ENCODE results near the gene PTPRM. TPM values are rescaled to one million over a fixed set of nuclear protein-coding genes. Genes with fewer than 3 reads are reported as not detected.

PTPRM gene
- total RNA-seq, 1 donor from 2014 or later, result 131 TPM

GRCh38 chr18:8406186-8406867, 839.2 kb downstream of the PTPRM start:
- Mint-ChIP-seq H3K9me3 (ENCODE audit: low read depth) (peaks cover 23% of the 10 kb centered on the region), H3K36me3 (ENCODE audit: low read depth) (peaks cover 45% of the 10 kb centered on the region), H3K4me1 (ENCODE audit: low read depth) (no peaks in the 10 kb centered on the region), H3K4me3 (ENCODE audit: unreplicated experiment) (no peak overlapping the region), H3K27me3 (ENCODE audit: low read depth) (no peaks in the 10 kb centered on the region), H3K27ac (ENCODE audit: unreplicated experiment) (no peak overlapping the region)
- no peak for DNase-seq (ENCODE audit: low spot score)
- no peak for TF ChIP-seq CTCF (IDR thresholded peaks at IDR 0.05)

GRCh38 chr18:8406868-8407250, 839.7 kb downstream of the PTPRM start:
- DNase-seq (ENCODE audit: low spot score), result no peak
- Mint-ChIP-seq H3K4me1 (ENCODE audit: low read depth) (no peaks in the 10 kb centered on the region), H3K27me3 (ENCODE audit: low read depth) (no peaks in the 10 kb centered on the region), H3K27ac (ENCODE audit: unreplicated experiment) (no peak overlapping the region), H3K4me3 (ENCODE audit: unreplicated experiment) (no peak overlapping the region), H3K36me3 (ENCODE audit: low read depth) (peaks cover 47% of the 10 kb centered on the region), H3K9me3 (ENCODE audit: low read depth) (peaks cover 28% of the 10 kb centered on the region)
- TF ChIP-seq CTCF (IDR thresholded peaks at IDR 0.05), result no peak

GRCh38 chr18:8409151-8409550, 842.0 kb downstream of the PTPRM start:
- DNase-seq (ENCODE audit: low spot score), result no peak
- Mint-ChIP-seq H3K9me3 (ENCODE audit: low read depth) (peaks cover 43% of the 10 kb centered on the region), H3K36me3 (ENCODE audit: low read depth) (peaks cover 49% of the 10 kb centered on the region), H3K4me3 (ENCODE audit: unreplicated experiment) (no peak overlapping the region), H3K4me1 (ENCODE audit: low read depth) (no peaks in the 10 kb centered on the region), H3K27me3 (ENCODE audit: low read depth) (no peaks in the 10 kb centered on the region), H3K27ac (ENCODE audit: unreplicated experiment) (no peak overlapping the region)
- no peak for TF ChIP-seq CTCF (IDR thresholded peaks at IDR 0.05)

- DNase-seq (ENCODE audit: low spot score), result no peak
- H3K27ac Mint-ChIP-seq (ENCODE audit: unreplicated experiment), result no peak overlapping the region
- no peak for TF ChIP-seq CTCF (IDR thresholded peaks at IDR 0.05)
- H3K4me1 Mint-ChIP-seq (ENCODE audit: low read depth), result peaks cover 2% of the 10 kb centered on the region
- H3K9me3 Mint-ChIP-seq (ENCODE audit: low read depth), result peaks cover 54% of the 10 kb centered on the region
- no peak overlapping the region for H3K4me3 Mint-ChIP-seq (ENCODE audit: unreplicated experiment)
- peaks cover 40% of the 10 kb centered on the region for H3K36me3 Mint-ChIP-seq (ENCODE audit: low read depth)
- peaks cover 1% of the 10 kb centered on the region for H3K27me3 Mint-ChIP-seq (ENCODE audit: low read depth)
Measured at GRCh38 chr18:8411492-8411891, 844.4 kb downstream of the PTPRM start.

- TF ChIP-seq CTCF (IDR thresholded peaks at IDR 0.05), result no peak
- no peak for DNase-seq (ENCODE audit: low spot score)
- Mint-ChIP-seq H3K27ac (ENCODE audit: unreplicated experiment) (no peak overlapping the region), H3K27me3 (ENCODE audit: low read depth) (peaks cover 1% of the 10 kb centered on the region), H3K9me3 (ENCODE audit: low read depth) (peaks cover 54% of the 10 kb centered on the region), H3K36me3 (ENCODE audit: low read depth) (peaks cover 37% of the 10 kb centered on the region), H3K4me3 (ENCODE audit: unreplicated experiment) (no peak overlapping the region), H3K4me1 (ENCODE audit: low read depth) (peaks cover 4% of the 10 kb centered on the region)
Measured at GRCh38 chr18:8412117-8412516, 845.0 kb downstream of the PTPRM start.
